ENCODE data around the gene POU5F1. TPM values are rescaled to one million over a fixed set of nuclear protein-coding genes. Genes with fewer than 3 reads are reported as not detected.
"Not testable (repeated sequence)": the region's sequence is repeated elsewhere in the genome, so short reads cannot be mapped to it uniquely, and the experiment has no call there.

POU5F1 gene
- total RNA-seq, 2 experiments from 2014 or later = 0.21 TPM; not detected in 1

DNA sequence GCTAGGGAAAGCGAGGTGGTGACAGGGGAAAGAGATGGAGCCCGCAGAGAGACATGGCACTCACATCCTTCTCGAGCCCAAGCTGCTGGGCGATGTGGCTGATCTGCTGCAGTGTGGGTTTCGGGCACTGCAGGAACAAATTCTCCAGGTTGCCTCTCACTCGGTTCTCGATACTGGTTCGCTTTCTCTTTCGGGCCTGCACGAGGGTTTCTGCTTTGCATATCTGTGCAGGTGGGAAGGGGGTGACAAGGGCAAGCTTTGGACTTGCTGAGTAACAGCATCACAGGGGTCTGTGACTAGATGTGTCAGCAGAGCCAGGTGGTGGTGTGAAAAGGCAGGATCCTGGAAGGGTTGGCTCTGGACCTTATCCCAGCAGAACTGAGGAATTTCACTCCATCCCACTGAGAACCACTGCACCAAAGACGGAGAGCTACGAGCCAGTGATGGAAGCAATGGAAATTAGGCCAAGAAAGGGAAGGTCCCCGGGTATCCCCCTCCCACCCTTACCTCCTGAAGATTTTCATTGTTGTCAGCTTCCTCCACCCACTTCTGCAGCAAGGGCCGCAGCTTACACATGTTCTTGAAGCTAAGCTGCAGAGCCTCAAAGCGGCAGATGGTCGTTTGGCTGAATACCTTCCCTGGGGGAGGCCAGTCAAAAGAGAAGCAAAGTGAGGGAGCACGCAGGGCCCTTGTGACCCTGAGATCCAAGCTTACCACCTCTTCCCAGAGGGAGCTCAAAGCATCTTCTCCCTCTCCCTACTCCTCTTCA lies 5.2 kb downstream of the POU5F1 start:
- H3K4me3 Mint-ChIP-seq; POLR2A ChIA-PET; H3K9me3 Mint-ChIP-seq (ENCODE audit: low read depth); intact Hi-C loops (cut with DNase I, micrococcal nuclease); H3K27me3 Mint-ChIP-seq: not testable (repeated sequence)
- CTCF ChIA-PET = interaction anchor here (0.6 to 1.6 kb wide), 3 partner anchors 10 to 210 kb away, joined by 3 read pairs; no protein-coding TSS in a partner anchor
- Mint-ChIP-seq H3K36me3 (ENCODE audit: low read depth) (peaks cover 20% of the 10 kb centered on the region), H3K4me1 (peaks cover 41% of the 10 kb centered on the region), H3K27ac (peak overlapping the region; percentile 53)
- peak; percentile 36 for DNase-seq
- peak; percentile 61 for ATAC-seq

DNA sequence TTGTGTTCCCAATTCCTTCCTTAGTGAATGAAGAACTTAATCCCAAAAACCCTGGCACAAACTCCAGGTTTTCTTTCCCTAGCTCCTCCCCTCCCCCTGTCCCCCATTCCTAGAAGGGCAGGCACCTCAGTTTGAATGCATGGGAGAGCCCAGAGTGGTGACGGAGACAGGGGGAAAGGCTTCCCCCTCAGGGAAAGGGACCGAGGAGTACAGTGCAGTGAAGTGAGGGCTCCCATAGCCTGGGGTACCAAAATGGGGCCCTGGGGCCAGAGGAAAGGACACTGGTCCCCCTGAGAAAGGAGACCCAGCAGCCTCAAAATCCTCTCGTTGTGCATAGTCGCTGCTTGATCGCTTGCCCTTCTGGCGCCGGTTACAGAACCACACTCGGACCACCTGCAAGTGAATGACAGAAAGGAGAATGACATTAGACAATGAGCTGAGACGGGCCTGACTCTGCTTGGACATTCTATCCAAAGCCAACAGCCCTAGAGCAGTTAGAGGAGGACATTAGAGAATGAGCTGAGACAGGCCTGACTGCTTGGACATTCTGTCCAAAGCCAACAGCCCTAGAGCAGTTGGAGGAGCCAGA lies 5.9 kb downstream of the POU5F1 start:
- Mint-ChIP-seq H3K4me1 (peaks cover 46% of the 10 kb centered on the region), H3K36me3 (ENCODE audit: low read depth) (peaks cover 26% of the 10 kb centered on the region)
- H3K9me3 Mint-ChIP-seq (ENCODE audit: low read depth); H3K27ac Mint-ChIP-seq; POLR2A ChIA-PET; DNase-seq; ATAC-seq; intact Hi-C loops (cut with DNase I, micrococcal nuclease); H3K27me3 Mint-ChIP-seq; H3K4me3 Mint-ChIP-seq: not testable (repeated sequence)
- CTCF ChIA-PET = interaction anchor here (1.1 to 1.6 kb wide), 2 partner anchors 10 to 210 kb away, joined by 3 read pairs; no protein-coding TSS in a partner anchor

DNA sequence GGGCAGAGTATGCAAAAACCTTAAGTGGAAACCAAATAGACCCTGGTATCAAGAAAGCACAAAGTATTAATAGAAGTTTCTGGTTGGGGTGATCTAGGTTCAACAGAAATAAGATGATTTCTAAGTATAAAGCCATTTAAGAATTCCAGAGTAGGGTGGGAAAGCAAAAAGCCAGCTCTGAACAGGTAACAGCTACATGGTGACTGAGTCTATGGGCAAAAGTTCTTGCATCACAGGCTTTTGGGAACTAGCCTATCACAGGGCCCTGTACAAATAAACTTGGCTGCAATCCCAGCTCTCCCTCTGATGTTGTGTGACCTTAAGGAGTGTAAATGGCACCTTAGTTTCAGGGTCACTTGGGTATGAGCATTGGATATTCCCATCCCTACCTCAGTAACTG lies 6.6 kb downstream of the POU5F1 start:
- no peak overlapping the region for H3K4me3 Mint-ChIP-seq
- ChIA-PET CTCF (interaction anchor here (0.5 kb wide), 1 partner anchor 20 kb away, joined by 4 read pairs; no protein-coding TSS in a partner anchor), POLR2A (interaction anchor here (0.6 kb wide), 1 partner anchor 16 kb away, joined by 3 read pairs; no protein-coding TSS in a partner anchor)
- ATAC-seq (no peak), DNase-seq (no peak)
- H3K27ac Mint-ChIP-seq = no peak overlapping the region
- intact Hi-C loops (cut with DNase I, micrococcal nuclease) = no loop called here
- peaks cover 50% of the 10 kb centered on the region for H3K4me1 Mint-ChIP-seq
- no peaks in the 10 kb centered on the region for H3K9me3 Mint-ChIP-seq (ENCODE audit: low read depth)
- H3K27me3 Mint-ChIP-seq = no peaks in the 10 kb centered on the region
- peaks cover 31% of the 10 kb centered on the region for H3K36me3 Mint-ChIP-seq (ENCODE audit: low read depth)

DNA sequence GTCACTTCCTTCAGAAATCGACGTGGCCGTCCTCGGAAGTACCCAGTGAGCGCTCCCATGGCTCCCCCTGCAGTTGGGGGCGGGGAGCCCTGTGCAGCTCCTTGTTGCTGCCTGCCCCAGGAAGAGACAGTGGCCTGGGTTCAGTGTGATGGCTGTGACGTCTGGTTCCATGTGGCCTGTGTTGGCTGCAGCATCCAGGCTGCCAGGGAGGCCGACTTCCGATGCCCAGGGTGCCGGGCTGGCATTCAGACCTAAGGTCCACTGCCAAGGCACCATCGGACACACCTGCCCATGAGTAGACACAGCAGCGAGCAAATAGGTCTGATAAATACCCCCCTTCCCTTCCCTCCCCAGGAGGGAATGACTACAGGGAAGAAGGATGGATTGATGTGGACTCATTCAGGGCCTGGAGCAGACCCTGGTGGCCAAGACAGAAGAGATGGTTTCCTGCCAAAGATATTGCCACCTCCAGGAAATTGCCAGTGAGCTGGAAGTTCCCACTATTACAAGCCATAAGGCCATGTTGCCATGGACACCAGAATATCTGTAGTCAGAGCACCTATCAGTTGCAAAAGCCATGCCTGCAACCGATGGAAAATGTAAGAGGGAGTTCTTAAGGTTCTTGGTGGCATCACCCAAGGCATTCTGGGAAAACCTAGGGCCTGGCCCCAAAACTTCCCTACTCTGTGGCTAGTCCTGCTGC lies 7.9 kb downstream of the POU5F1 start:
- Mint-ChIP-seq H3K27ac (no peak overlapping the region), H3K27me3 (no peaks in the 10 kb centered on the region), H3K4me3 (no peak overlapping the region), H3K9me3 (ENCODE audit: low read depth) (no peaks in the 10 kb centered on the region), H3K4me1 (peaks cover 52% of the 10 kb centered on the region), H3K36me3 (ENCODE audit: low read depth) (peaks cover 38% of the 10 kb centered on the region)
- CTCF ChIA-PET = no interaction called here
- POLR2A ChIA-PET = no interaction called here
- intact Hi-C loops (cut with DNase I, micrococcal nuclease) = no loop called here
- no peak for ATAC-seq
- DNase-seq = no peak

DNA sequence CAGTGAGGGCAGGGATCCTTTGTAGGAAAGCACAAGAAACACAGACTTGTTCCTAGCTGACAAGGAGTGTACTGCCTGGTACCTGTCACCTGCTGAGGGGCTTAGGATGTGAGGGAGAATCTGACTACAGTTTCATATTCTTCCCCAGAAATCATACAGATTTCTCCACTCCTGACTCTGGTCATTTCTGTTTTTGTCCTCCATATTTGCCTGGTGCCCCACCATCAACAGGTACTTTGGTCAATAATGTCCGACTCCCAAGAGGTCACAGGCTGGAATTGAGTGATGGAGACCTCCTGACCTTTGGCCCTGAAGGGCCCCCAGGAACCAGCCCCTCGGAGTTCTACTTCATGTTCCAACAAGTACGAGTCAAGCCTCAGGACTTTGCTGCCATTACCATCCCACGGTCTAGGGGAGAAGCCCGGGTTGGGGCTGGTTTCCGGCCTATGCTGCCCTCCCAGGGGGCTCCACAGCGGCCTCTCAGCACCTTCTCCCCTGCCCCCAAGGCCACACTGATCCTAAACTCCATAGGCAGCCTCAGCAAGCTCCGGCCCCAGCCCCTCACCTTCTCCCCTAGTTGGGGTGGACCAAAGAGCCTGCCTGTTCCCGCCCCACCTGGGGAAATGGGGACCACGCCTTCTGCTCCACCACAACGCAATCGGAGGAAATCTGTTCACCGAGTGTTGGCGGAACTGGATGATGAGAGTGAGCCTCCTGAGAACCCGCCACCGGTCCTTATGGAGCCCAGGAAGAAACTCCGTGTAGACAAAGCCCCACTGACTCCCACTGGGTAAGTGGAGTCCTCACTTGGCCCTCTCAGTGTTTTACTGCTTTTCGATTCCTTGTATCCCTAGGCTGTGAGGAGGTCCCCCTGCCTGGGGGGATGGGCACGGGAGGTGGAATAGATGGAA lies 9.0 kb downstream of the POU5F1 start:
- intact Hi-C loops (cut with DNase I, micrococcal nuclease) = no loop called here
- no peaks in the 10 kb centered on the region for H3K9me3 Mint-ChIP-seq (ENCODE audit: low read depth)
- CTCF ChIA-PET = interaction anchor here (0.5 to 1.1 kb wide), 3 partner anchors 11 to 36 kb away, joined by 3 read pairs; partner anchors contain the start of gene PSORS1C2
- POLR2A ChIA-PET = no interaction called here
- H3K27ac Mint-ChIP-seq = no peak overlapping the region
- H3K36me3 Mint-ChIP-seq (ENCODE audit: low read depth) = peaks cover 38% of the 10 kb centered on the region
- H3K4me3 Mint-ChIP-seq = no peak overlapping the region
- peaks cover 59% of the 10 kb centered on the region for H3K4me1 Mint-ChIP-seq
- no peaks in the 10 kb centered on the region for H3K27me3 Mint-ChIP-seq
- DNase-seq (no peak), ATAC-seq (no peak)

DNA sequence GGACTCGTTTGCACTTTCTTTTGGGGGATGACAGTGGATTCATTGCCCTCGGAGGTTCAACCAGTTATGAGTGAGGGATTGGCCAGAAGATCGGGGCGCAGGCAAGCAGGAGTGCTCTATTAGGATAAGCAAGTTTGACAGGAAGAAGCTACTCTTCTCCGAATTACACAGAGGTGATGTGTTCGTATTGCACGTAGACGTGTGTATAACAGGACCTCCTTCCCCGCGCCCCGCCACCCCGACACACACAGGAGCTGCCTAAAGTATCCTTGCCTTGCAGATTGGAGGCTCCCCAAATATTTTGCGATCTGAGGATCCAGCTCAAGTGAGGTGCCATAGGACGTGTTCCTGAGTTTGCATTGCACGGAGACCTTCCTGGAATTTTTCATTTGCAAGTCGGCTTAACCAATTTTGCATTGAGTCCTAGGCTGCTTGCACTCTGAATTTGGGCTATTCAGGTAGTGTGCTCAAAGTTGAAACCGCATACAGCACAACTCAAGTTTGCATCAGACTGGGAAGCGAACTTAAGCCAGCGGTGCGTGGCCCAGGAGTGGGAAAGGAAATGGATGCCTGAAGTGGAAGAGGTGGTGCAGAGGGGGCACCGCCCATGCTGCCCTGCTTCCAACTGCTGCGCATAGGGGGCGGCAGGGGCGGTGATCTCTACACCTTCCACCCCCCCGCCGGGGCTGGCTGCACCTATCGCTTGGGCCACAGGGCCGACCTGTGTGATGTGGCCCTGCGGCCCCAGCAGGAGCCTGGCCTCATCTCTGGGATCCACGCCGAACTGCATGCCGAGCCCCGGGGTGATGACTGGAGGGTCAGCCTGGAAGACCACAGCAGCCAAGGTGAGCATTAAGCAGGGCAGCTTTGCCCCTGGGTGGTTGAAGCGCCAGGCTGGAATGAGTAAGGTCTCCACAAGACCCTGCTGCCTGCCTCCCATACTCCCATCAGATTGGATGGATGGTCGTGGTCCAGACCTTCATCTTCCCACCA lies 11.3 kb downstream of the POU5F1 start:
- ChIA-PET CTCF (interaction anchor here (0.5 to 1.5 kb wide), 13 partner anchors 10 to 456 kb away, joined by 3 to 8 read pairs (median 3); no protein-coding TSS in a partner anchor), POLR2A (interaction anchor here (0.8 to 1.3 kb wide), 2 partner anchors 12 to 207 kb away, joined by 3 read pairs; no protein-coding TSS in a partner anchor)
- H3K36me3 Mint-ChIP-seq (ENCODE audit: low read depth) = peaks cover 47% of the 10 kb centered on the region
- H3K27ac Mint-ChIP-seq = peak overlapping the region; percentile 89
- DNase-seq (peak; percentile 58), ATAC-seq (peak; percentile 28)
- H3K4me3 Mint-ChIP-seq = peak overlapping the region; percentile 97
- intact Hi-C loops (cut with DNase I, micrococcal nuclease) = loop anchor here (1.0 to 10.0 kb wide), 16 partner anchors 21 to 832 kb away; partner anchors contain the start of genes ABCF1 (in 1 of the 2), C6orf136 (in 1 of the 2), HLA-B (in 1 of the 2) and HLA-C (in 1 of the 2)
- H3K27me3 Mint-ChIP-seq = no peaks in the 10 kb centered on the region
- H3K4me1 Mint-ChIP-seq = peaks cover 44% of the 10 kb centered on the region
- H3K9me3 Mint-ChIP-seq (ENCODE audit: low read depth) = no peaks in the 10 kb centered on the region

DNA sequence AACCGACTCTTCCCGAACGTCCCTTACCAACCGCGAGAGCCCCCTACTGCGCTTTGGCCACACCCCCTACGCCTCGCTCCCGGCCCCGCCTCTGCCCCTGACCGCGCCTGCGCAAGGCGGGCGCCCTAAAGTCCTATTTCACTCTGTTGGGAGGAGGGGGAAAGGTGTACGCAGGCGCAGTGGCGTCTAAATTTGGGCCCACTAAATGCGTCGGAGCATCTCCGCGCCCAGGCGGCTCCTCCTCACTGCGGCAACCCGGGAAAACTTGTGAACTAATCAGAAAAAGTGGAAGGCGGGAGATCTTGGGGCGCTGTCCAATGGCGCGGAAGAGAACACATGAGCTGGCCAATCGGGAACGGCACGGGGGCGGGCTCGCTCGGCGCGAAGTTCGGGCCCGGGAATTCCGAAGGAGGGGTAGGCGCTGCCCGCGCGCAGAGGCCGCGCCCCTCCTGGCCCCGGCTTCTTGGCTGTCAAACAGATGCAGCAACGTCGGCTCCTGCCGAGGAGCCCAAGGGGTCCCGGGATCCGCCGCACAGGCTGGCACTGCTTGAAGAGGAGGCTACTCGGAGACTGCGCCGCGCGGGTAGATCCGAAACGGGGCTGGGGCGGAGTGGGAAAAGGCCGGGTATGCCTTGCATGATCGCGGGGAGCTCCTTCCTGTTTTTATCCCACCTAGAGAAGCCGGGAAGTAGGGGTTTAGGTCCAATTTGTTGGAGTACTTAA lies 12.2 kb downstream of the POU5F1 start, which contains the start of gene TCF19:
Gene TCF19, plus strand, starts transcription at position 450 of the 723 bp plus-strand sequence. CDS start 881 bp downstream, outside the sequence.
- ChIA-PET POLR2A (interaction anchor here (0.7 to 1.3 kb wide), 3 partner anchors 39 to 208 kb away, joined by 3 to 7 read pairs (median 3); no protein-coding TSS in a partner anchor), CTCF (interaction anchor here (0.5 to 1.5 kb wide), 14 partner anchors 10 to 668 kb away, joined by 3 to 8 read pairs (median 4); partner anchors contain the start of gene LSM2)
- peaks cover 39% of the 10 kb centered on the region for H3K4me1 Mint-ChIP-seq
- intact Hi-C loops (cut with DNase I, micrococcal nuclease) = loop anchor here (1.0 to 10.0 kb wide), 16 partner anchors 21 to 831 kb away; partner anchors contain the start of genes ABCF1 (in 1 of the 2), C6orf136 (in 1 of the 2), HLA-B (in 1 of the 2) and HLA-C (in 1 of the 2)
- no peaks in the 10 kb centered on the region for H3K9me3 Mint-ChIP-seq (ENCODE audit: low read depth)
- DNase-seq = peak; percentile 99
- ATAC-seq = peak; percentile 90
- H3K4me3 Mint-ChIP-seq = peak within 1 kb of the TSS; percentile 97
- peak within 1 kb of the TSS; percentile 89 for H3K27ac Mint-ChIP-seq
- H3K36me3 Mint-ChIP-seq (ENCODE audit: low read depth) = peaks cover 49% of the 10 kb centered on the region
- H3K27me3 Mint-ChIP-seq = no peaks in the 10 kb centered on the region

DNA sequence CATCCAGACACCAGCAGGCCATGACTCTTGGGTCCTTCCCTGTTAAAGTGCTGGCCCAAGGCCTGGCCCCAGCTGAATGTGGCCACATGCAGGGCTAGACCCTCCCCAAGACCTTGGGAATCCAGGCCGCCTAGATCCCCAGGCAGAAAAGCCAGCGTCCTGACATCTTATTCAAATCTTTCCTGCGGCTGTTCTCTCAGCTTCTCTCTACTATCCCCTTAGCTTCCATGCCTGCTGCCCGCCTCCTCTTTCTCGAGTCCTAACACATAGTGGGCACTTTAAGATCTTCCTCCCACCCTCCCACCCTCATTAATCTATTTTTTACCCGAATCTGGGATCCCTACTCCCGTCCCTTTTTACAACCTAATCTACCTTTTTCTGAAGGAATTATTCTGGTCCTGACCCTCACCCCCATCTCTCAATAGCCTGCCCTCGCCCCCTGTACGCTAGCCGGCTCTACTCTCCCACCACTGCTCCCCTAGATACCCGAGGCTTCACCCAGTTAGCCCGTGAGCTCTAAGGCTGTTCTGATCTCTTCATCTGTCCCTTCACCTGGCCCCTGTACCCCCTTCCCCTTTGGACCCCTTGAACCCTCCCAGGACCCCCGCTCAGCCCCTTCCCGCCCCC lies 12.9 kb downstream of the POU5F1 start, which contains the start of gene CCHCR1:
Gene CCHCR1, minus strand, starts transcription at position 290 of the 627 bp plus-strand sequence. Its CDS starts 202 bp downstream, at position 88.
- Mint-ChIP-seq H3K4me1 (peaks cover 34% of the 10 kb centered on the region), H3K36me3 (ENCODE audit: low read depth) (peaks cover 45% of the 10 kb centered on the region), H3K27me3 (no peaks in the 10 kb centered on the region), H3K9me3 (ENCODE audit: low read depth) (no peaks in the 10 kb centered on the region), H3K27ac (peak within 1 kb of the TSS; percentile 89), H3K4me3 (peak within 1 kb of the TSS; percentile 97)
- POLR2A ChIA-PET = interaction anchor here (0.7 to 1.3 kb wide), 3 partner anchors 40 to 209 kb away, joined by 3 to 7 read pairs (median 3); no protein-coding TSS in a partner anchor
- ATAC-seq = peak; percentile 23
- intact Hi-C loops (cut with DNase I, micrococcal nuclease) = loop anchor here (1.0 to 10.0 kb wide), 16 partner anchors 20 to 830 kb away; partner anchors contain the start of genes ABCF1 (in 1 of the 2), C6orf136 (in 1 of the 2), HLA-B (in 1 of the 2) and HLA-C (in 1 of the 2)
- CTCF ChIA-PET = interaction anchor here (0.5 to 1.5 kb wide), 12 partner anchors 12 to 706 kb away, joined by 3 to 8 read pairs (median 4); partner anchors contain the start of gene LSM2
- no peak for DNase-seq
